ENCODE data around the gene PPM1J. TPM values are rescaled to one million over a fixed set of nuclear protein-coding genes. Genes with fewer than 3 reads are reported as not detected.
A peak's percentile ranks its signal among the peaks of the same experiment; 100 is the strongest.

PPM1J gene
- total and polyA plus RNA-seq, 2 of the 13 experiments (the other 11 are each of a cell fraction or from before 2014, with no cell fraction given), result 0.07 to 0.22 TPM

DNA sequence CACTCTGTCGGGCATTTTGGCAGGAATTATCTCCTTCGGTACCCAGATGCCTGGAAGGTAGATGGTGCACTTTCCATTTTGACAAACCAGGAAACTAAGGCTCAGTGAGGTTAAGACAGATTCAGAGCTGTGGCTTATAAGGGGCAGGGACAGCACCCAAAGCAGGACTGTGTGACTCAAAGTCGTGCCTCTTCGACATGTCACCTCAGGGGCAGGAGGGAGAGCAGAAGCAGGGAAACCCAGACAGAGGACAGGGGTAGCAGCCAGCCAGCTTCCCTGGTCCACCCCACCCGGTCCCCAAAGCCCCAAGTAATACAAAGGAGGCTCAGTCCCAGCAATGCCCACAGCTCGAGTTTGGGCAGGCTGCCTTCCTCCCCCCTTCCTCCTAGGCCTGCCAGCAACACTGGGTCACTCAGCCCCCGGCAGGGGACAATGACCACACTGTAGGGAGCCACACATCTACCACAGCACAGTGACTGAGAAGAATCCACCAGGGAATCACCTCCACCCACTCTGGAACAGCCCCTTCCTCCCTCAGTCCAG lies 10.7 kb downstream of the PPM1J start:
- Histone ChIP-seq H3K9ac (ENCODE audit: insufficient read depth, low read depth, low read length) (peak overlapping the region; percentile 85), H3K9me3 (ENCODE audit: low read length) (no peaks in the 10 kb centered on the region), H3K36me3 (replicated peaks in 1 of 2; ENCODE audit: control insufficient read depth in 1 of 2, insufficient read depth in 2 of 2, low read length in 2 of 2) (peaks cover 6 to 30% of the 10 kb centered on the region in 2 experiments; a peak in 4 of 5 replicates), H3K79me2 (ENCODE audit: insufficient read depth, low read length) (peaks cover 22% of the 10 kb centered on the region), H3K4me1 (ENCODE audit: insufficient read depth, low read length) (peaks cover 68% of the 10 kb centered on the region), H4K20me1 (ENCODE audit: insufficient read depth, low read length) (no peaks in the 10 kb centered on the region), H3K27ac (ENCODE audit: extremely low read length, insufficient read depth, low read length) (peak overlapping the region; percentile 78), H3K4me2 (ENCODE audit: low read depth, low read length) (peak overlapping the region; percentile 94), H2AFZ (ENCODE audit: low read length) (no peak overlapping the region), H3K4me3 (replicated peaks in 1 of 3; ENCODE audit: insufficient read depth in 1 of 3, low read depth in 2 of 3, low read length in 3 of 3) (peak overlapping the region; percentile 61 to 99 (median 96); a peak in 5 of 6 replicates), H3K27me3 (ENCODE audit: control insufficient read depth in 1 of 2, insufficient read depth in 2 of 2, low read length in 2 of 2) (peaks cover 0 to 16% of the 10 kb centered on the region in 2 experiments; a peak in 1 of 5 replicates)
- CTCF ChIA-PET (ENCODE audit: low intra/inter-chr PET ratio, low total read pairs), result no interaction called here
- TF ChIP-seq AGO2 (optimal IDR thresholded peaks at IDR 0.05; ENCODE audit: low read depth, low read length), result peak; percentile 8
- TF ChIP-seq, protein P1, sequence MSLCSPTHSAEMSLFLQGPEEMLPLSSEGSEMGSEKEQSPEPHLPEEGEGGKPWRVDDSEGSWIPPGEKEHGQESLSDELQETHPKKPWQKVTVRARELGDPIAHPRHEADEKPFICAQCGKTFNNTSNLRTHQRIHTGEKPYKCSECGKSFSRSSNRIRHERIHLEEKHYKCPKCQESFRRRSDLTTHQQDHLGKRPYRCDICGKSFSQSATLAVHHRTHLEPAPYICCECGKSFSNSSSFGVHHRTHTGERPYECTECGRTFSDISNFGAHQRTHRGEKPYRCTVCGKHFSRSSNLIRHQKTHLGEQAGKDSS (CRISPR knock-in tag; IDR thresholded peaks at IDR 0.05; ENCODE audit: borderline replicate concordance, low read depth), result peak; percentile 3; the same call in 1 of the 2 replicates
- TF ChIP-seq SALL2 (CRISPR knock-in tag; IDR thresholded peaks at IDR 0.05), result no peak
- TF ChIP-seq MAFG (CRISPR knock-in tag; IDR thresholded peaks at IDR 0.05), result no peak
- TF ChIP-seq SP2 (CRISPR knock-in tag; IDR thresholded peaks at IDR 0.05), result 0 out of 2 replicates have a peak, but pooled peaks have one; percentile 3
- TF ChIP-seq, protein P2, sequence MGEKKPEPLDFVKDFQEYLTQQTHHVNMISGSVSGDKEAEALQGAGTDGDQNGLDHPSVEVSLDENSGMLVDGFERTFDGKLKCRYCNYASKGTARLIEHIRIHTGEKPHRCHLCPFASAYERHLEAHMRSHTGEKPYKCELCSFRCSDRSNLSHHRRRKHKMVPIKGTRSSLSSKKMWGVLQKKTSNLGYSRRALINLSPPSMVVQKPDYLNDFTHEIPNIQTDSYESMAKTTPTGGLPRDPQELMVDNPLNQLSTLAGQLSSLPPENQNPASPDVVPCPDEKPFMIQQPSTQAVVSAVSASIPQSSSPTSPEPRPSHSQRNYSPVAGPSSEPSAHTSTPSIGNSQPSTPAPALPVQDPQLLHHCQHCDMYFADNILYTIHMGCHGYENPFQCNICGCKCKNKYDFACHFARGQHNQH (CRISPR knock-in tag; IDR thresholded peaks at IDR 0.05), result 0 out of 2 replicates have a peak, but pooled peaks have one; percentile 1
- TF ChIP-seq HOXA3 (CRISPR knock-in tag; IDR thresholded peaks at IDR 0.05), result no peak
- TF ChIP-seq TSC22D2 (CRISPR knock-in tag; IDR thresholded peaks at IDR 0.05; ENCODE audit: borderline replicate concordance), result no peak
- TF ChIP-seq, protein P3, sequence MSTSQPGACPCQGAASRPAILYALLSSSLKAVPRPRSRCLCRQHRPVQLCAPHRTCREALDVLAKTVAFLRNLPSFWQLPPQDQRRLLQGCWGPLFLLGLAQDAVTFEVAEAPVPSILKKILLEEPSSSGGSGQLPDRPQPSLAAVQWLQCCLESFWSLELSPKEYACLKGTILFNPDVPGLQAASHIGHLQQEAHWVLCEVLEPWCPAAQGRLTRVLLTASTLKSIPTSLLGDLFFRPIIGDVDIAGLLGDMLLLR (CRISPR knock-in tag; IDR thresholded peaks at IDR 0.05), result peak; percentile 49; the same call in 1 of the 2 replicates
- no peak for TF ChIP-seq ZSCAN22 (CRISPR knock-in tag; IDR thresholded peaks at IDR 0.05)
- 0 out of 2 replicates have a peak, but pooled peaks have one; percentile 71 for TF ChIP-seq HNRNPL (IDR thresholded peaks at IDR 0.05; ENCODE audit: low read depth, low read length)
- TF ChIP-seq ZNF777 (CRISPR knock-in tag; IDR thresholded peaks at IDR 0.05), result no peak
- TF ChIP-seq PHF20 (CRISPR knock-in tag; IDR thresholded peaks at IDR 0.05), result 0 out of 2 replicates have a peak, but pooled peaks have one; percentile 20
- TF ChIP-seq, protein P4, sequence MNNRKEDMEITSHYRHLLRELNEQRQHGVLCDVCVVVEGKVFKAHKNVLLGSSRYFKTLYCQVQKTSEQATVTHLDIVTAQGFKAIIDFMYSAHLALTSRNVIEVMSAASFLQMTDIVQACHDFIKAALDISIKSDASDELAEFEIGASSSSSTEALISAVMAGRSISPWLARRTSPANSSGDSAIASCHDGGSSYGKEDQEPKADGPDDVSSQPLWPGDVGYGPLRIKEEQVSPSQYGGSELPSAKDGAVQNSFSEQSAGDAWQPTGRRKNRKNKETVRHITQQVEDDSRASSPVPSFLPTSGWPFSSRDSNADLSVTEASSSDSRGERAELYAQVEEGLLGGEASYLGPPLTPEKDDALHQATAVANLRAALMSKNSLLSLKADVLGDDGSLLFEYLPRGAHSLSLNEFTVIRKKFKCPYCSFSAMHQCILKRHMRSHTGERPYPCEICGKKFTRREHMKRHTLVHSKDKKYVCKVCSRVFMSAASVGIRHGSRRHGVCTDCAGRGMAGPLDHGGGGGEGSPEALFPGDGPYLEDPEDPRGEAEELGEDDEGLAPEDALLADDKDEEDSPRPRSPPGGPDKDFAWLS (CRISPR knock-in tag; IDR thresholded peaks at IDR 0.05; ENCODE audit: borderline replicate concordance), result peak; percentile 37; the same call in 1 of the 2 replicates
- 0 out of 2 replicates have a peak, but pooled peaks have one; percentile 21 for TF ChIP-seq ZNF768 (CRISPR knock-in tag; IDR thresholded peaks at IDR 0.05)
- 0 out of 2 replicates have a peak, but pooled peaks have one; percentile 16 for TF ChIP-seq SAFB2 (CRISPR knock-in tag; IDR thresholded peaks at IDR 0.05; ENCODE audit: borderline replicate concordance, low read depth)
- DNase-seq (ENCODE audit: low spot score) (no peak), FAIRE-seq (no peak), ATAC-seq (no peak; the same call in 2 of the 3 replicates)
- in situ Hi-C loops (cut with HindIII; ENCODE audit: extremely low pct_ligation_motif_present, low pct_unique_long_range_greater_than_20kb), result loop anchor here (10.0 to 25.0 kb wide), 2 partner anchors 200 to 333 kb away; partner anchors contain the start of gene WNT2B
- POLR2A ChIA-PET, result interaction anchor here (0.6 to 9.2 kb wide), 12 partner anchors 9 to 369 kb away, joined by 3 to 251 read pairs (median 3); partner anchors contain the start of genes CAPZA1, CTTNBP2NL, MOV10 and PPM1J
- intact Hi-C loops (cut with micrococcal nuclease; ENCODE audit: unreplicated experiment), result no loop called here
- 57% methylated on average over 6 of the region's 7 CpGs for WGBS (ENCODE audit: low lambda C conversion rate)
- BruUV-seq (replicated peaks), result no TSS peak

Measured in HepG2 (cell line).